H9 (cell line): ENCODE data around the gene GDPD4. TPM values are rescaled to one million over a fixed set of nuclear protein-coding genes. Genes with fewer than 3 reads are reported as not detected.

Experiments used
- DNase-seq: peaks from one replicate; pipeline ENCODE4 v3.0.0-alpha.2; 2017
- H2AFZ ChIP-seq: one replicate; pipeline ENCODE4 v1.6.1; 2013; ENCODE audit warnings: mild to moderate bottlenecking, low read length, control low read depth, moderate library complexity
- H2AK5ac ChIP-seq: 2 replicates; pipeline ENCODE4 v1.6.1; 2013; ENCODE audit warnings: low read length, control low read depth, mixed read lengths; ENCODE audit not compliant: insufficient read length
- H2BK120ac ChIP-seq: one replicate; pipeline ENCODE4 v1.6.1; 2013; ENCODE audit warnings: low read depth, mild to moderate bottlenecking, low read length, control low read depth, inconsistent platforms; ENCODE audit not compliant: poor library complexity, severe bottlenecking
- H2BK12ac ChIP-seq: 2 replicates; pipeline ENCODE4 v1.6.1; 2013; ENCODE audit warnings: low read length, control low read depth, mixed read lengths, low read depth; ENCODE audit not compliant: insufficient read length
- H2BK15ac ChIP-seq: 2 replicates; pipeline ENCODE4 v1.6.1; 2013; ENCODE audit warnings: low read depth, low read length, control low read depth
- H2BK20ac ChIP-seq: one replicate; pipeline ENCODE4 v1.6.1; 2013; ENCODE audit warnings: low read depth, mild to moderate bottlenecking, low read length, control low read depth, inconsistent platforms; ENCODE audit not compliant: poor library complexity, severe bottlenecking
- H2BK5ac ChIP-seq: 2 replicates; pipeline ENCODE4 v1.6.1; 2013; ENCODE audit warnings: low read length, control low read depth, mixed read lengths; ENCODE audit not compliant: insufficient read length
- H3K14ac ChIP-seq: 2 replicates; pipeline ENCODE4 v1.6.1; 2013; ENCODE audit warnings: low read length, control low read depth; ENCODE audit not compliant: insufficient read depth
- H3K18ac ChIP-seq: 2 replicates; pipeline ENCODE4 v1.6.1; 2013; ENCODE audit warnings: low read depth, mild to moderate bottlenecking, mixed read lengths, low read length, control low read depth; ENCODE audit not compliant: insufficient read length
- H3K23ac ChIP-seq: 2 replicates; pipeline ENCODE4 v1.6.1; 2013; ENCODE audit warnings: low read length, control low read depth, mixed read lengths, low read depth; ENCODE audit not compliant: insufficient read length
- H3K23me2 ChIP-seq: 2 replicates; pipeline ENCODE4 v1.6.1; 2013; ENCODE audit warnings: low read depth, mild to moderate bottlenecking, mixed read lengths, low read length, control low read depth; ENCODE audit not compliant: insufficient read length, poor library complexity, severe bottlenecking
- H3K27ac ChIP-seq: 2 replicates; pipeline ENCODE4 v1.5.1; 2013; ENCODE audit warnings: low read length, control low read depth, mixed read lengths, low read depth; ENCODE audit not compliant: insufficient read length
- H3K27me3 ChIP-seq: 2 replicates; pipeline ENCODE4 v1.6.1; 2013; ENCODE audit warnings: low read length, control low read depth, inconsistent platforms; ENCODE audit not compliant: insufficient read depth
- H3K4ac ChIP-seq: 2 replicates; pipeline ENCODE4 v1.6.1; 2013; ENCODE audit warnings: low read depth, mild to moderate bottlenecking, control low read depth, inconsistent platforms, low read length, moderate library complexity
- H3K4me1 ChIP-seq: 2 replicates; pipeline ENCODE4 v1.6.1; 2013; ENCODE audit warnings: low read length, control low read depth, inconsistent platforms; ENCODE audit not compliant: insufficient read depth
- H3K4me2 ChIP-seq: 2 replicates; pipeline ENCODE4 v1.6.1; 2013; ENCODE audit warnings: low read length, control low read depth, mixed read lengths; ENCODE audit not compliant: insufficient read length, insufficient read depth
- H3K56ac ChIP-seq: 2 replicates; pipeline ENCODE4 v1.6.1; 2013; ENCODE audit warnings: low read depth, mild to moderate bottlenecking, mixed read lengths, low read length, control low read depth; ENCODE audit not compliant: insufficient read length
- H3K79me1 ChIP-seq: 2 replicates; pipeline ENCODE4 v1.6.1; 2013; ENCODE audit warnings: low read depth, mild to moderate bottlenecking, moderate library complexity, low read length, control low read depth, inconsistent platforms; ENCODE audit not compliant: insufficient read depth, poor library complexity, severe bottlenecking
- H3K79me2 ChIP-seq: 2 replicates; pipeline ENCODE4 v1.6.1; 2013; ENCODE audit warnings: low read length, control low read depth, inconsistent platforms; ENCODE audit not compliant: insufficient read depth
- H3K9ac ChIP-seq: 2 replicates; pipeline ENCODE4 v1.6.1; 2013; ENCODE audit warnings: low read length, control low read depth, mixed read lengths; ENCODE audit not compliant: insufficient read length; ENCODE audit errors: extremely low read depth
- H3K9me3 ChIP-seq: one replicate; pipeline ENCODE4 v1.6.1; 2013; ENCODE audit warnings: low read depth, low read length, inconsistent platforms; ENCODE audit not compliant: control insufficient read depth
- H3T11ph ChIP-seq: one replicate; pipeline ENCODE4 v1.6.1; 2013; ENCODE audit warnings: mild to moderate bottlenecking, low read length, control low read depth, inconsistent platforms
- H4K20me1 ChIP-seq: one replicate; pipeline ENCODE4 v1.6.1; 2013; ENCODE audit not compliant: control insufficient read depth, insufficient read length, insufficient read depth
- H4K5ac ChIP-seq: 2 replicates; pipeline ENCODE4 v1.6.1; 2013; ENCODE audit warnings: low read depth, mild to moderate bottlenecking, mixed read lengths, low read length, control low read depth; ENCODE audit not compliant: insufficient read length
- H4K8ac ChIP-seq: replicated peaks from 2 replicates; pipeline ENCODE4 v1.6.1; 2013; ENCODE audit warnings: low read length, control low read depth, mixed read lengths, low read depth; ENCODE audit not compliant: insufficient read length
- H4K91ac ChIP-seq: 2 replicates; pipeline ENCODE4 v1.6.1; 2013; ENCODE audit warnings: low read depth, mild to moderate bottlenecking, moderate library complexity, mixed read lengths, low read length, control low read depth; ENCODE audit not compliant: insufficient read length
- H3K27ac Mint-ChIP-seq, 3 experiments: 2 replicates in 2 of 3; 3 replicates in 1 of 3; pipeline ENCODE4 v1.8.0; 2020 to 2021; ENCODE audit warnings: mixed read lengths in 3 of 3, mild to moderate bottlenecking in 1 of 3, moderate library complexity in 1 of 3
- H3K27me3 Mint-ChIP-seq: 2 replicates; pipeline ENCODE4 v1.8.0; 2021; ENCODE audit warnings: low read depth, mild to moderate bottlenecking, moderate library complexity, mixed read lengths
- H3K36me3 Mint-ChIP-seq, 3 experiments: 2 replicates in 2 of 3; 3 replicates in 1 of 3; pipeline ENCODE4 v1.8.0; 2020 to 2021; ENCODE audit warnings: low read depth in 3 of 3, mixed read lengths in 3 of 3; ENCODE audit not compliant: insufficient read depth in 1 of 3
- H3K4me1 Mint-ChIP-seq, 2 experiments: 2 replicates each; pipeline ENCODE4 v1.8.0; 2020; ENCODE audit warnings: mixed read lengths in 2 of 2
- H3K4me3 Mint-ChIP-seq, 2 experiments: 2 replicates in 1 of 2; 3 replicates in 1 of 2; pipeline ENCODE4 v1.8.0; 2020 to 2021; ENCODE audit warnings: mild to moderate bottlenecking in 2 of 2, mixed read lengths in 2 of 2, moderate library complexity in 1 of 2
- H3K9me3 Mint-ChIP-seq, 2 experiments: 2 replicates in 1 of 2; 3 replicates in 1 of 2; pipeline ENCODE4 v1.8.0; 2020; ENCODE audit warnings: mild to moderate bottlenecking in 2 of 2, mixed read lengths in 2 of 2, moderate library complexity in 1 of 2
- WGBS: extraction: QIAGEN DNeasy Blood & Tissue Kit; methylation state at CpG from one replicate; pipeline ENCODE4 v1.1.7; 2013; ENCODE audit warnings: missing lambda C conversion rate, low lambda C conversion rate, mixed read lengths; ENCODE audit not compliant: insufficient read length; ENCODE audit errors: extremely low coverage; 5-methylcytosine and 5-hydroxymethylcytosine counted together
- total RNA-seq: library from RNA; stranded (reverse); gene quantifications from 2 replicates; pipeline ENCODE4 v1.2.1, GENCODE V29; 2021
- TF ChIP-seq, protein P1 (sequence below): fragments of 200-600 bp; sonication (generic); conservative IDR thresholded peaks from 3 replicates; pipeline ENCODE4 v1.8.0; 2021; ENCODE audit warnings: antibody characterized with exemption, mild to moderate bottlenecking

GDPD4 gene
- total RNA-seq, 1 experiment from 2014 or later, result not detected

DNA sequence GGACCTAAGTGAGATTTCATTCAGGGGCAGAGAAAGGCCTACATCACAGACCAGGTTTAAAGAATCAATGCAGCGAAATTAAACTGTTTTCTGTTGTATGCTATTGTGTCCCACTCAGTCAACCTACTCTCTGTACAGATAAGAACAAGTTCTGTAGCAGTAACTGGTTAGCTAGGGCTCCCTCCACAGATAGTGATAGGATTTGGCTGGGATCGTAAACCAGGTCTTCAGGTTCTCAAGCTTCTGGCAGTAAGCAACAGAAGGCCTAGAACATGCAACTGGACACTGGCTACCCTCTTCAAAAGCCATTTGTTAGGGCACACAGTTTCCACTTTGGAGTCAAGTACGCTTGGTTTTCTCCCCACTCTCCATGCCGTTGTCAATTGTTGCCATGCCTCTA is 69.2 kb downstream of the GDPD4 start:
- Histone ChIP-seq H3K79me1 (no peaks in the 10 kb centered on the region), H2BK5ac (no peak overlapping the region), H4K5ac (no peak overlapping the region), H3K27ac (no peak overlapping the region), H2AFZ (no peak overlapping the region), H3K79me2 (no peaks in the 10 kb centered on the region), H3K27me3 (no peaks in the 10 kb centered on the region), H4K91ac (no peak overlapping the region), H3K4ac (no peak overlapping the region), H3K4me2 (no peak overlapping the region), H3K18ac (no peak overlapping the region), H3K14ac (no peak overlapping the region), H3T11ph (no peak overlapping the region), H4K8ac (no peak overlapping the region), H4K20me1 (no peaks in the 10 kb centered on the region), H2AK5ac (no peak overlapping the region), H2BK15ac (no peak overlapping the region), H2BK20ac (no peak overlapping the region), H3K4me1 (no peaks in the 10 kb centered on the region), H2BK12ac (no peak overlapping the region), H3K23ac (no peak overlapping the region), H2BK120ac (no peak overlapping the region), H3K9me3 (no peaks in the 10 kb centered on the region), H3K9ac (no peak overlapping the region), H3K23me2 (no peaks in the 10 kb centered on the region), H3K56ac (no peak overlapping the region)
- Mint-ChIP-seq H3K27me3 (no peaks in the 10 kb centered on the region), H3K27ac (no peak overlapping the region), H3K36me3 (no peaks in the 10 kb centered on the region), H3K4me1 (no peaks in the 10 kb centered on the region), H3K9me3 (no peaks in the 10 kb centered on the region), H3K4me3 (no peak overlapping the region)
- TF ChIP-seq, protein P1, sequence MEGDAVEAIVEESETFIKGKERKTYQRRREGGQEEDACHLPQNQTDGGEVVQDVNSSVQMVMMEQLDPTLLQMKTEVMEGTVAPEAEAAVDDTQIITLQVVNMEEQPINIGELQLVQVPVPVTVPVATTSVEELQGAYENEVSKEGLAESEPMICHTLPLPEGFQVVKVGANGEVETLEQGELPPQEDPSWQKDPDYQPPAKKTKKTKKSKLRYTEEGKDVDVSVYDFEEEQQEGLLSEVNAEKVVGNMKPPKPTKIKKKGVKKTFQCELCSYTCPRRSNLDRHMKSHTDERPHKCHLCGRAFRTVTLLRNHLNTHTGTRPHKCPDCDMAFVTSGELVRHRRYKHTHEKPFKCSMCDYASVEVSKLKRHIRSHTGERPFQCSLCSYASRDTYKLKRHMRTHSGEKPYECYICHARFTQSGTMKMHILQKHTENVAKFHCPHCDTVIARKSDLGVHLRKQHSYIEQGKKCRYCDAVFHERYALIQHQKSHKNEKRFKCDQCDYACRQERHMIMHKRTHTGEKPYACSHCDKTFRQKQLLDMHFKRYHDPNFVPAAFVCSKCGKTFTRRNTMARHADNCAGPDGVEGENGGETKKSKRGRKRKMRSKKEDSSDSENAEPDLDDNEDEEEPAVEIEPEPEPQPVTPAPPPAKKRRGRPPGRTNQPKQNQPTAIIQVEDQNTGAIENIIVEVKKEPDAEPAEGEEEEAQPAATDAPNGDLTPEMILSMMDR, result no peak
- no CpG with 5 or more reads among the region's 4 CpGs for WGBS
- DNase-seq, result no peak
